ENCODE data around the gene COL27A1. TPM values are rescaled to one million over a fixed set of nuclear protein-coding genes. Genes with fewer than 3 reads are reported as not detected.

The COL27A1 gene
- total and polyA plus RNA-seq, 2 experiments from 2014 or later: 10.5 to 18.0 TPM

DNA sequence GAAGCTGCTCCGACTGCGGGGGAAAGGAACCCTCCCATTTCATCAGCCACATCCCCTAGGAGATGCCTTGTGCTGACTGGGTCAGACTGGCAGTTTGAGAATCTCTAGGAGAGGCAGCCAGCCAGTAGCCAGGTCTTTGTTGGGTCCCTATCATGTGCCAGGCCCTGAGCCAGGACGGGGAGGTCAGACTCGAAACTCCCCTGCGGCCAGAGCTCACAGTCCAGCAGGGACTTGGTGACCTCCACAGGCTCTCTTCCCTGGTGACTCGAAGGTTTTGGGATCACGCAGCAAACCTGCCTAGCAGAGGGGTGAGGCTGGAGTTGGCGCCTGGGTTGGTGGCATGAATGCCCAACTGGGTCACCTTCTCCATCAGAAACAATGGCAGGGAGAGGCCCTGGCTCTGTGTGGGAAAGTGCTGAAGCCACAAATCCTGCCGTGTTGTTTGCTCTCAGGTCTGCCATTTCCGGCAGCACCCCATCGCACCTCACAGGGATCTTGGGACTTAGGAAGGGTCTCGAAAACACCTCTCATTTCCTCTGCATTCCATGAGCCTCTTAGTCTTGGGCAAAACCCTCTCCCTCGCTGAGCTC, 153.1 kb downstream of the COL27A1 start:
- peaks cover 7% of the 10 kb centered on the region for H3K4me1 Mint-ChIP-seq
- Histone ChIP-seq H3K79me2 (replicated peaks; ENCODE audit: insufficient read depth) (no peaks in the 10 kb centered on the region), H3K36me3 (ENCODE audit: insufficient read depth) (no peaks in the 10 kb centered on the region), H3K4me1 (ENCODE audit: insufficient read depth) (no peaks in the 10 kb centered on the region), H3K27ac (ENCODE audit: low read depth) (no peak overlapping the region), H3K4me2 (no peak overlapping the region), H2AFZ (no peak overlapping the region), H4K20me1 (replicated peaks; ENCODE audit: insufficient read depth) (no peaks in the 10 kb centered on the region), H3K4me3 (no peak overlapping the region), H3K9me2 (ENCODE audit: insufficient read depth) (no peaks in the 10 kb centered on the region), H3K27me3 (ENCODE audit: insufficient read depth) (no peaks in the 10 kb centered on the region), H3F3A (replicated peaks; ENCODE audit: low read depth) (peaks cover 6% of the 10 kb centered on the region; the same call in 1 of the 2 replicates)
- H3K27ac Mint-ChIP-seq: no peak overlapping the region
- peaks cover 6% of the 10 kb centered on the region; the same call in 1 of the 3 replicates for H3K36me3 Mint-ChIP-seq (ENCODE audit: low read depth)
- H3K4me3 Mint-ChIP-seq: no peak overlapping the region
- H3K27me3 Mint-ChIP-seq (ENCODE audit: insufficient read depth, low read depth, poor library complexity): peaks cover 5% of the 10 kb centered on the region
- DNase-seq (ENCODE audit: low spot score) (no peak), ATAC-seq (no peak)
- no peak for TF ChIP-seq STAT1 (IDR thresholded peaks at IDR 0.05; ENCODE audit: unreplicated experiment)
- no peaks in the 10 kb centered on the region for H3K9me3 Mint-ChIP-seq

DNA sequence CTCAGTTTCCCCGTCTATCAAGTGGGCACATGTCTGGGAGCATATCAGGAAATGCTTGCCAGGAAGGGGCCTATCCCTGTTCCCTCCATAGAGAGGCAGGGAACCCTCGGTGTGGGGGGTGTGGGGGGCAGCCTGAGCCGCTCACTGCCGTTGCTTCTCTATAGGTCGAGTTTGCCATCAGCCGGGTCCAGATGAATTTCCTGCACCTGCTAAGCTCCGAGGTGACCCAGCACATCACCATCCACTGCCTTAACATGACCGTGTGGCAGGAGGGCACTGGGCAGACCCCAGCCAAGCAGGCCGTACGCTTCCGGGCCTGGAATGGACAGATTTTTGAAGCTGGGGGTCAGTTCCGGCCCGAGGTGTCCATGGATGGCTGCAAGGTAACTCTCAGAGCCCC, 153.8 kb downstream of the COL27A1 start:
- Histone ChIP-seq H4K20me1 (replicated peaks; ENCODE audit: insufficient read depth) (no peaks in the 10 kb centered on the region), H3K4me1 (ENCODE audit: insufficient read depth) (no peaks in the 10 kb centered on the region), H3K36me3 (ENCODE audit: insufficient read depth) (no peaks in the 10 kb centered on the region), H3K27ac (ENCODE audit: low read depth) (no peak overlapping the region), H3K9me2 (ENCODE audit: insufficient read depth) (no peaks in the 10 kb centered on the region), H3K4me3 (no peak overlapping the region), H3K79me2 (replicated peaks; ENCODE audit: insufficient read depth) (no peaks in the 10 kb centered on the region), H3K27me3 (ENCODE audit: insufficient read depth) (no peaks in the 10 kb centered on the region), H2AFZ (no peak overlapping the region), H3F3A (replicated peaks; ENCODE audit: low read depth) (peaks cover 6% of the 10 kb centered on the region; the same call in 1 of the 2 replicates), H3K4me2 (no peak overlapping the region)
- Mint-ChIP-seq H3K4me1 (peaks cover 7% of the 10 kb centered on the region), H3K27me3 (ENCODE audit: insufficient read depth, low read depth, poor library complexity) (peaks cover 5% of the 10 kb centered on the region), H3K36me3 (ENCODE audit: low read depth) (peaks cover 5% of the 10 kb centered on the region; the same call in 1 of the 3 replicates), H3K4me3 (no peak overlapping the region), H3K9me3 (no peaks in the 10 kb centered on the region), H3K27ac (no peak overlapping the region)
- DNase-seq (ENCODE audit: low spot score): no peak
- ATAC-seq: no peak
- TF ChIP-seq EZH2phosphoT487 (IDR thresholded peaks at IDR 0.05; ENCODE audit: unreplicated experiment): no peak
- no peak for TF ChIP-seq JUNB (IDR thresholded peaks at IDR 0.05; ENCODE audit: unreplicated experiment)
- no peak for TF ChIP-seq EZH2 (IDR thresholded peaks at IDR 0.05; ENCODE audit: low read depth, unreplicated experiment)
- TF ChIP-seq ZNF331 (CRISPR knock-in tag; IDR thresholded peaks at IDR 0.05; ENCODE audit: low read depth): no peak
- TF ChIP-seq REST (IDR thresholded peaks at IDR 0.05; ENCODE audit: unreplicated experiment): no peak
- TF ChIP-seq ETS1 (IDR thresholded peaks at IDR 0.05): no peak
- TF ChIP-seq NANOG (IDR thresholded peaks at IDR 0.05; ENCODE audit: borderline replicate concordance): no peak
- TF ChIP-seq ZNF462 (CRISPR knock-in tag; IDR thresholded peaks at IDR 0.05): no peak
- no peak for TF ChIP-seq CREB1 (CRISPR knock-in tag; IDR thresholded peaks at IDR 0.05; ENCODE audit: low read depth)
- TF ChIP-seq STAT1 (IDR thresholded peaks at IDR 0.05; ENCODE audit: unreplicated experiment): no peak

All from GM23338 (cell line).